ENCODE measurements around the gene UBXN10. TPM values are rescaled to one million over a fixed set of nuclear protein-coding genes. Genes with fewer than 3 reads are reported as not detected.

UBXN10 gene
- total RNA-seq, 1 donor from 2014 or later, result 0.37 TPM

GRCh38 chr1:20207546-20207945, 21.6 kb downstream of the UBXN10 start:
- no peak overlapping the region for H3K27ac ChIP-seq
- Mint-ChIP-seq H3K27ac (no peak overlapping the region), H3K36me3 (no peaks in the 10 kb centered on the region), H3K9me3 (no peaks in the 10 kb centered on the region), H3K4me3 (no peak overlapping the region), H3K4me1 (peaks cover 4% of the 10 kb centered on the region), H3K27me3 (ENCODE audit: insufficient read depth, low read depth) (peaks cover 2% of the 10 kb centered on the region)
- no peak for DNase-seq (ENCODE audit: low spot score)
- H3K79me2 ChIP-seq (ENCODE audit: low read depth), result no peaks in the 10 kb centered on the region
- no peaks in the 10 kb centered on the region for H3K4me1 ChIP-seq
- TF ChIP-seq, protein P1, sequence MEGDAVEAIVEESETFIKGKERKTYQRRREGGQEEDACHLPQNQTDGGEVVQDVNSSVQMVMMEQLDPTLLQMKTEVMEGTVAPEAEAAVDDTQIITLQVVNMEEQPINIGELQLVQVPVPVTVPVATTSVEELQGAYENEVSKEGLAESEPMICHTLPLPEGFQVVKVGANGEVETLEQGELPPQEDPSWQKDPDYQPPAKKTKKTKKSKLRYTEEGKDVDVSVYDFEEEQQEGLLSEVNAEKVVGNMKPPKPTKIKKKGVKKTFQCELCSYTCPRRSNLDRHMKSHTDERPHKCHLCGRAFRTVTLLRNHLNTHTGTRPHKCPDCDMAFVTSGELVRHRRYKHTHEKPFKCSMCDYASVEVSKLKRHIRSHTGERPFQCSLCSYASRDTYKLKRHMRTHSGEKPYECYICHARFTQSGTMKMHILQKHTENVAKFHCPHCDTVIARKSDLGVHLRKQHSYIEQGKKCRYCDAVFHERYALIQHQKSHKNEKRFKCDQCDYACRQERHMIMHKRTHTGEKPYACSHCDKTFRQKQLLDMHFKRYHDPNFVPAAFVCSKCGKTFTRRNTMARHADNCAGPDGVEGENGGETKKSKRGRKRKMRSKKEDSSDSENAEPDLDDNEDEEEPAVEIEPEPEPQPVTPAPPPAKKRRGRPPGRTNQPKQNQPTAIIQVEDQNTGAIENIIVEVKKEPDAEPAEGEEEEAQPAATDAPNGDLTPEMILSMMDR (IDR thresholded peaks at IDR 0.05), result no peak
- TF ChIP-seq EZH2phosphoT487 (IDR thresholded peaks at IDR 0.05), result no peak
- TF ChIP-seq EZH2 (IDR thresholded peaks at IDR 0.05), result no peak
- H2AFZ ChIP-seq (replicated peaks), result no peak overlapping the region
- H3K4me3 ChIP-seq, result no peak overlapping the region
- H3K4me2 ChIP-seq, result no peak overlapping the region
- H3K36me3 ChIP-seq, result no peaks in the 10 kb centered on the region
- no peaks in the 10 kb centered on the region for H3K9me3 ChIP-seq (ENCODE audit: low read depth)
- peaks cover 6% of the 10 kb centered on the region for H3K27me3 ChIP-seq
- peaks cover 5% of the 10 kb centered on the region for H3F3A ChIP-seq (ENCODE audit: low read depth)
- H4K20me1 ChIP-seq (ENCODE audit: low read depth), result no peaks in the 10 kb centered on the region
- no peak overlapping the region for H3K9ac ChIP-seq

DNA sequence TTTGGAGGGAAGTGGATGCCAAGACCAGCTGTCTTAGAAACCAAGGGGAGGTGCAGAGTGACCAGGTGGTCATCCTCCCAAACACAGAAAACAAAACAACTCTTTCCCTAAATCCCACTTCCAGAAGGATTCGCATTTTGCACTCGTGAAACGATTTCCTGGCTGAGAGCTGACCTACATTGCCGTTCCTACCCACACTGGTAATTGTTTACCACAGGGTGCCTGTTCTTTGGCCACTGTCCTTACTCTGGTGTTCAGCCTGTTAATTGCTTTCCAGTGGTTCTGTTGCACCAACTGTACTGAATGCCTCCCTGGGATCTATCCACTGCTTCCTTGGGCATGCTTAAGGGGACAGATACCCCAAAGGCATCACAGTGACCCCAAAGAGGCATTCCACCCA, 23.6 kb downstream of the UBXN10 start:
- Histone ChIP-seq H3K27me3 (peaks cover 22% of the 10 kb centered on the region), H3K4me3 (no peak overlapping the region), H2AFZ (replicated peaks) (no peak overlapping the region), H3K9ac (no peak overlapping the region), H3K79me2 (ENCODE audit: low read depth) (no peaks in the 10 kb centered on the region), H3K4me1 (no peaks in the 10 kb centered on the region), H3K4me2 (no peak overlapping the region), H3K9me3 (ENCODE audit: low read depth) (no peaks in the 10 kb centered on the region), H3F3A (ENCODE audit: low read depth) (peaks cover 5% of the 10 kb centered on the region), H3K36me3 (no peaks in the 10 kb centered on the region), H4K20me1 (ENCODE audit: low read depth) (no peaks in the 10 kb centered on the region), H3K27ac (no peak overlapping the region)
- TF ChIP-seq EZH2 (IDR thresholded peaks at IDR 0.05) (no peak), EZH2phosphoT487 (IDR thresholded peaks at IDR 0.05) (no peak)
- TF ChIP-seq, protein P1 (IDR thresholded peaks at IDR 0.05), result no peak
- Mint-ChIP-seq H3K36me3 (no peaks in the 10 kb centered on the region), H3K27me3 (ENCODE audit: insufficient read depth, low read depth) (peaks cover 2% of the 10 kb centered on the region), H3K4me3 (no peak overlapping the region), H3K4me1 (peaks cover 6% of the 10 kb centered on the region), H3K27ac (no peak overlapping the region), H3K9me3 (no peaks in the 10 kb centered on the region)
- no peak for DNase-seq (ENCODE audit: low spot score)

GRCh38 chr1:20210736-20211460, 25.0 kb downstream of the UBXN10 start:
- peak overlapping the region; percentile 21 for H3K27ac Mint-ChIP-seq
- TF ChIP-seq, protein P1 (IDR thresholded peaks at IDR 0.05), result no peak
- no peak for TF ChIP-seq EZH2 (IDR thresholded peaks at IDR 0.05)
- no peak for TF ChIP-seq EZH2phosphoT487 (IDR thresholded peaks at IDR 0.05)

More at GRCh38 chr1:20210736-20211460, 25.0 kb downstream of the UBXN10 start:
- Histone ChIP-seq H3K27ac (no peak overlapping the region), H2AFZ (replicated peaks) (no peak overlapping the region), H3K9ac (no peak overlapping the region), H3K9me3 (ENCODE audit: low read depth) (no peaks in the 10 kb centered on the region), H3K27me3 (peaks cover 37% of the 10 kb centered on the region), H3K79me2 (ENCODE audit: low read depth) (no peaks in the 10 kb centered on the region), H3K4me3 (no peak overlapping the region), H3K4me2 (no peak overlapping the region), H3F3A (ENCODE audit: low read depth) (peaks cover 5% of the 10 kb centered on the region), H4K20me1 (ENCODE audit: low read depth) (no peaks in the 10 kb centered on the region), H3K36me3 (no peaks in the 10 kb centered on the region), H3K4me1 (no peaks in the 10 kb centered on the region)
- Mint-ChIP-seq H3K4me1 (peaks cover 6% of the 10 kb centered on the region), H3K36me3 (no peaks in the 10 kb centered on the region), H3K9me3 (no peaks in the 10 kb centered on the region), H3K4me3 (no peak overlapping the region), H3K27me3 (ENCODE audit: insufficient read depth, low read depth) (peaks cover 7% of the 10 kb centered on the region)
- DNase-seq (ENCODE audit: low spot score), result no peak

Measured in neural progenitor cell (in vitro differentiated cells).